Amygdala (tissue), 56 donors: ENCODE results near the gene CGAS.

Experiments used
- DNase-seq, 56 donors: peaks; one replicate each; lab custom pipeline; 2025; lab: John Stamatoyannopoulos, UW

The CGAS gene

DNA sequence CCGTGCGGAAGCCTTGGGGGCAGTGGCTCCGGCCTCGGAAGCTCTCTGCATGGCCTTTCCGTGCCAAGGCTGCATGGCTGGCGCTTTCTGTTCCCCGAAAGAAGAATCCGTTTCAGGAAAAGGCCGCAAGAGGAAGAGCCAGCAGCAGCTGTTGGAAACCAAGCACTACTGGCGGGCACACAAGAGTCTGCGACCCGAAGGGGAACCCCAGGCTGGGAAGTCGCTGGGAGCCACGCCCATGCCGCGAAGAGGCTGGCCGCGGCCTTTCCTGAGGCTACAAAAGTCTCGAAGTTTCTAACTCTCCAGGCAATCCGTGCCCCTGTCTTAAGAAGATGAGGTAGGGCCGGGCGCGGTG is at the start of gene CGAS:
TSS of gene CGAS (minus strand) at position 191 of the 355 bp plus-strand sequence. CDS start at position 75, 116 bp downstream.
- DNase-seq: peak in 44 of 56 donors; percentile 1 to 62 (median 28)

- DNase-seq: no peak
Measured at GRCh38 chr6:73497915-73498314, 45.8 kb upstream of the CGAS start.

DNA sequence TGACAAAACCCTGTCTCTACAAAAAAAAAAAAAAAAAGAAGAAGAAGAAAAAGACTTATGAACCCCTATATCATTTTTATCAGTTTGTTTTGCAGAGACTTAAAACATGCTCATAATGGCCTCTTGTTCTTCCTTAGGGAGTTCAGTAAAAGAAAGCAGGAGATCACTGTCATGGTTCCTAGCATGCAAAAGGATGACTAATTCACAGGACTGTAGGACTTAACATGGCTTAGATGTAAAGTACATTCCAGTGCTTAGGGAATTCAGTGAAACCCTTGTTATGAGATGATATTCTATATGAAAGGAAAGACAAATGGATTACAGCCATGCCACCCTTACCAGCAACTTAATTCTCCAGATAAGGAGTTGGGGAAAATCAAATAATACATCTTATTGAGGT is 39.3 kb upstream of the CGAS start:
- no peak for DNase-seq

DNA sequence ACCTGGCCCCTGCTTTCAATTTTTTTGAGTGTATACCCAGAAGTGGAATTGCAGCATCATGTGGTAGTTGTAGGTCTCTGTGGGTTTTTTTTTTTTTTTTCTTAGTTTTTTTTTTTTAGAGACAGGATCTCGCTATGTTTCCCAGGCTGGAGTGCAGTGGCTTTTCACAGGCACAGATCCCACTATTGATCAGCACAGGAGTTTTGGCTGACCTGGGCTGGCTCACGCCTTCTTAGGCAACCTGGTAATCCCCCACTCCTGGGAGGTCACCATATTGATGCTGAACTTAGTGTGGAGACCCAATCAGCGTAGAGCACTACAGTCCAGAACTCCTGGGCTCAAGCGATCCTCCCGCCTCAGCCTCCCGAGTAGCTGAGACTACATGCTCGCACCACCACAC is 35.4 kb upstream of the CGAS start:
- DNase-seq: no peak

- no peak for DNase-seq
Measured at GRCh38 chr6:73484438-73484837, 32.3 kb upstream of the CGAS start.

- DNase-seq: no peak
Measured at GRCh38 chr6:73481969-73482368, 29.9 kb upstream of the CGAS start.

DNA sequence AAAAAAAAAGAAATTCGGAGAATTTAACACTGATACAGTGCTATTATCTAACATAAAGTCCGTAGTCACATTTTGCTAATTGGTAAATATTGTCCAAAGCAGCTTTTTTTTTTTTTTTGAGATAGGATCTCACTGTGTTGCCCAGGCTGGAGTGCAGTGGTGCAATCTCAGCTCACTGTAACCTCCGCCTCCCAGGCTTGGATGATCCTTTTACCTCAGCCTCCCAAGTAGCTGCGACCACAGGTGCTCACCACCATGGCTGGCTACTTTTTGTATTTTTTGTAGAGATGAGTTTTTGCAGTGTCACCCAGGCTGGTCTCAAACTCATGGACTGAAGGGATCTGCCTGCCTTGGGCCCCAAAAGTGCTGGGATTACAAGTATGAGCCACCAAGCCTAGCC is 25.3 kb upstream of the CGAS start:
- no peak for DNase-seq

DNA sequence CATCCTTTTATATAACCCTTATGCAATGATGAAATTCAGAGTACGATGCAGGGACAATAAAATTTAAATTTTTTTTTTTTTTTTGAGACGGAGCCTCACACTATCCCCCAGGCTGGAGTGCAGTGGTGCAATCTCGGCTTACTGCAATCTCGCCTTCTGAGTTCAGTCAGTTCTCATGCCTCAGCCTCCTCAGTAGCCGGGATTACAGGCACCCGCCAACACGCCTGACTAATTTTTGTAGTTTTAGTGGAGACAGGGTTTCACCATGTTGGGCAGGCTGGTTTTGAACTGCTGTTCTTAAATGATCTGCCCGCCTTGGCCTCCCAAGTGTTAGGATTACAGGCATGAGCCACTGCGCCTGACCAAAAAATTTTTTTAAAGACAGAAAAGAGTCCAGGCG is 24.6 kb upstream of the CGAS start:
- no peak for DNase-seq

DNA sequence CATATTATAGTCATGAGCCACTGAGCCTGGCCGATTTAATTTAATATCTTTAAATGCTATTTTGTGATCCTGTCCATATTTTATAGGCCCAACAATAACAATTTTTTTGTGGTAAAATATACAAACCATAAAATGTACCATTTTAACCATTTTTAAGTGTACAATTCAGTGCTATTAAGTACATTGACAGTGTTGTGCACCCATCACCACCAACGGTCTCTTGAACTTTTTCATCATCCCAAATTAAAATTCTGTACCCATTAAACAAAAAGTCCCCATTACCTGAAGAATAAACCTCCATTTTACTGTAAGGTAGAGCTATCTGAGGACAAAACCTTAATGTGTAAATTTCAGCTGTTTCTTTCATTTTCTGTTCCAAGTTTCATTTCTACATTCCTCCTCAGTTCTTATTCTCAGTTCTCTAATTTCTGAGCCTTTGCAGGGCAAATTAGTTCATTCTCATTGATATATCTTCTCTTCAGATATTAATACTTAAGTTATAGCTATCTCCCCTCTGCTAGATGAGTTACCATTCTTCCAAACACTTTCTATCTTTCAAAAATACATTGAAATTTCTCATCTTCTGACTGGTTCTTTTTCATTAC is 19.7 kb upstream of the CGAS start:
- no peak for DNase-seq

GRCh38 chr6:73461537-73462350 is 9.6 kb upstream of the CGAS start, which contains the start of gene MTO1:
TSS of gene MTO1 (plus strand) at chr6:73461737. CDS start at chr6:73461855, 118 bp downstream.
- peak; percentile 24 to 94 (median 76) for DNase-seq

- peak in 37 of 56 donors; percentile 0 to 61 (median 22) for DNase-seq
Measured at GRCh38 chr6:73460056-73460455, 8.0 kb upstream of the CGAS start.

DNA sequence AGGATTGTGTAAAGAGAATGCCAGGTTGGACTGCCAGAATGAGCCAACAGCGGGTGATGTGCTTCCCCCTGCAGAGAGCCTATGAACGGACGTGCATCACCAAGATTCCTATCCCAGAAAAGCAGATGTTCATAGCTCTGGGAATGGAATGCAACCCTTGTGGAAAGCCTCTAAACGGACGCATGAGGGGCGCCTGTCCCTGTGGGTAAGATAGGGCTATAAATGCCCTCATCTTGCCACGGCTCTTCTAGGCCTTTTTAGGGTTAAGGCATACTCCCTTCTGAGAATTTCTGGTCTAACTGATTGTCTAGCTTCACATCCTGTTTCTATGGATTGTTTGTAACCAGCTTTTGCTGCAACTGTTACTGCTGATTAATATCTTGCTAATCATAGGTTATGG is 7.4 kb upstream of the CGAS start:
- DNase-seq: peak in 1 of 56 donors; percentile 2

DNA sequence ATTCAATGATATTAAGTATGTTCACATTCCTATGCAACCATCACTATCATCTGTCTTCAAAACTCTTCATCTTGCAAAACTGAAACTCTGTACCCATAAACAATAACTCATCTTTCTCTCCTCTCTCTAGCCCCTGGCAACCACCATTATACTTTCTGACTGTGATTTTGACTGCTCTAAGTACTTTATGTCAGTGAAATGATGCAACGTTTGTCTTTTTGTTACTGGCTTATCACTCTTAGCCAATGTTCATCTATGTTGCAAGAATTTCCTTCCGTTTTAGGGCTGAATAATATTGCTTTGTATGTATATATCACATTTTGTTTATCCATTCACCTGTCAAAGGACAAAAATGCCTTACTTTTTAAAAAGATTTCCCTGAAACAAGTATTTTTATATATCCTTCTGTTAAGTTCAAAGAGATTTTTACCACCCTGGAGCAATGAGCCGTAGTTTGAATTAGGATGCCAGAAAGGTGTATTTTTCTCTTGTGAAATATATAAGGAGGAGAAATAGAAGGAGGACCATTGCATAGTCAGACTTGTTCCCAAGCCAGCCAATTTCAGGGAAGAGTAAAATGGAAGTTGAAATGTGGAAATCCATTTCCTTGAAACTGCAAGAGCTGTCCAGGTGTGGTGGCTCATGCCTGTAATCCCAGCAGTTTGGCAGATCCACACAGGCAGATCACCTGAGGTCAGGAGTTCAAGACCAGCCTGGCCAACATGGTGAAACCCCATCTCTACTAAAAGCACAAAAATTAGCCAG is 4.0 kb upstream of the CGAS start:
- no peak for DNase-seq

- DNase-seq: peak in 18 of 56 donors; percentile 4 to 52 (median 28)
Measured at GRCh38 chr6:73451223-73452106, 632 bp downstream of the CGAS start.

- DNase-seq: no peak
Measured at GRCh38 chr6:73443555-73443954, 8.5 kb downstream of the CGAS start.

DNA sequence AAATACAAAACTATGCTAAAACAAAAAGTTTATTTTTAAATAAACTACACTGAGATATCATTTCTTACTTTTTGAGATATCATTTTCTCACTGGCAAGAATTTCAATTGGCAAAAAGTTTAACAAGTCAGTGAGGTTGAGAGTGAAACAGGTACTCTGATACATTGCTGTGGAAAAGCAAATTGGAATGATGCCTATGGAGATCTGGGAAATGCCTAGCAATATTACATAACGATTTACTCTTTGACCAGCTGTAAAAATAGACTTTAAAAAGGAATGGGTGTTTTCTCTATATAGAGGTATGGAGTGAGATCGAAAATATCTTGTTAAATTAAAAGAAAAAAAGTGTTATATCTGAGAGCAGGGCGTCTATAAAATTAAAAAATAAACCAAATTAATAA is 16.9 kb downstream of the CGAS start:
- no peak for DNase-seq

GRCh38 chr6:73421534-73421933 is 30.6 kb downstream of the CGAS start:
- DNase-seq: no peak

GRCh38 chr6:73418081-73418741 is 33.9 kb downstream of the CGAS start:
- no peak for DNase-seq

DNA sequence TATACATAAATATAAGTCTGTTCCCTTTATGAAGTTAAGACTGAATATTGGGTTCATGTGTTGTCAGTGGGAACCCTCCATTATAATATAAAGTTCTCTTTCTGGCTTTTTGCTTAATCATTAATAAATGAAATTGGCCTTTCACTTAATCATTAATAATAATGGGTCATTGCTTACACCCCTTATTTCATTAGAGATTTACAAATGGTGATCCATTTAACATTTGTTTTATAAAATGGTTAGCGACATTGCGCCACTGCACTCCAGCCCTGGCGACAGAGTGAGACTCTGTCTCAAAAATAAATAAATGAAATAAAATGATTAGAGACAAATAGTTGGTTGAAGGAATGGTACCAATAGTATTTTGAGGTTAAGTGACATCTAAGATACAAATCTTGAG is 39.0 kb downstream of the CGAS start:
- no peak for DNase-seq

DNA sequence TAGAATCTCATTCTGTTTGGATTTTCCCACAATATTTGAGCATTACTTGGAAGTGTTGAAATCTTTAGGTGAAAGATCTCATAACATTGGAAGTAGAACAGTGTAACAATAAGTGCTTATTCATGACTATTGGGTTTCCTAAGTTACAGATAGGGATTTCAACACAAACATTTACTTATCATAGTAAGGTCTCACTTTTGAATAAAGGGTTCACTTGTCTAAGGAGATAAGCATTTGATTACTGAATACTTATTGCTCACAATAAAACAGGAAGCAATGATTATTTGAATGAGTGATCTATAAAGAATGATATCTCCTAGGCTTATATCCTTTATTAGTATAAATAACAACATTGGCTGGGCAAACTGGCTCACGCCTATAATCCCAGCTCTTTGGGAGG is 42.7 kb downstream of the CGAS start:
- no peak for DNase-seq
